SJCRH30 (cell line): Measurements from ENCODE around the gene IFT80. TPM values are rescaled to one million over a fixed set of nuclear protein-coding genes. Genes with fewer than 3 reads are reported as not detected.

Source experiments
- DNase-seq, 2 experiments: peaks; one replicate each; pipeline ENCODE4 v3.0.0-alpha.2; 2015 to 2020
- H3K27ac ChIP-seq: fragments of 250-450 bp; sonication (Bioruptor Pico); 2 replicates; pipeline ENCODE4 v1.5.1; 2020; ENCODE audit warnings: mild to moderate bottlenecking, moderate library complexity
- H3K27me3 ChIP-seq: fragments of 250-450 bp; sonication (Bioruptor Pico); 2 replicates; pipeline ENCODE4 v1.5.1; 2020; ENCODE audit warnings: mild to moderate bottlenecking, moderate library complexity
- H3K36me3 ChIP-seq: fragments of 250-450 bp; sonication (Bioruptor Pico); 2 replicates; pipeline ENCODE4 v1.5.1; 2020; ENCODE audit warnings: mild to moderate bottlenecking, moderate library complexity
- H3K4me1 ChIP-seq: fragments of 250-450 bp; sonication (Bioruptor Pico); 2 replicates; pipeline ENCODE4 v1.5.1; 2020; ENCODE audit warnings: mild to moderate bottlenecking, moderate library complexity
- H3K4me3 ChIP-seq: fragments of 250-450 bp; sonication (Bioruptor Pico); 2 replicates; pipeline ENCODE4 v1.5.1; 2020; ENCODE audit warnings: mild to moderate bottlenecking, moderate library complexity
- H3K9me3 ChIP-seq: fragments of 250-450 bp; sonication (Bioruptor Pico); replicated peaks from 2 replicates; pipeline ENCODE4 v1.5.1; 2020; ENCODE audit warnings: mild to moderate bottlenecking, moderate library complexity
- total RNA-seq: library from RNA; depleted of rRNA; stranded (reverse); fragments of >200 nt; shearing (Covaris generic); gene quantifications from 2 replicates; pipeline ENCODE4 v1.2.3, GENCODE V29; 2014; rRNA removed

Gene IFT80
- total RNA-seq, 1 experiment from 2014 or later, result 30.4 TPM

DNA sequence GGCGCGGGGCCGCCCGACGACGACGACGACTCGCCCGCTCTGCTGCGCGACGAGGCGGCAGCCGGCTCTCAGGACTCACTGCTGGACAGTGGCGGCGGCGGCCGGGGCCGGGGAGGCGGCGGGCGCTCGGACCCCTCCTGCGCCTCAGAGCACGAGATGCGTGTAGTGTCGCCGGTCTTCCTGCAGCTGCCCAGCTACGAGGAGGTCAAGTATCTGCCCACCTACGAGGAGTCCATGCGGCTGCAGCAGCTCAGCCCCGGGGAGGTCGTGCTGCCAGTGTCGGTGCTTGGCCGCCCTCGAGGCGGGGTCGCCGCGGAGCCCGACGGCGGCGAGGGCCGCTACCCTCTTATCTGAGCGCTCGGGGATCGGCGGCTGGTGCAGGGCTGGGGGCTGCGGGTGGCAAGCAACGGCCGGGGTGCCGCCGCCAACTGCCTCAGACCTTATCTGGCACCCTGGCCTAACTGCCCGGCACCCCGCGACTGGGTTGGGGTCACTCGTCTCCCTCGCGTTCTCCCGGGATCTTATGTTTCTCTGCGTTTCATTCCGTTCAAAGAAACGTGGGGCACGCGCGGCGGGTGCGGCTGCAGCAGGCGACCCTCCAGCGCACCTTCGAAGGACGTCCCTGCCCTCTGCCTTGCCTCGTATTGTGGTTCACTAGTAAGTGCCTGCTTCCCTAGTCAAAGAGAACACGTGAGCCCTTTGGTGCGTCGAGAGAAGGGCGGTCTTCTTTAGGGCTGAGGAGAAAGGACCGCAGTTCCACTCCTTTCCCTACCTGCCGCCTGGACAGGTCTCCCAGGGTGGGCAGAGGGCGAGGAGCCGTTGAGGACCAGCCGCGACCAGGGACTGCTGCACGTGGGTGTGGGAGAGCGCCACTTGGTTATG, 172.8 kb downstream of the IFT80 start:
- H3K27ac ChIP-seq, result no peak overlapping the region
- no peak for DNase-seq
- peak overlapping the region; percentile 56 for H3K4me3 ChIP-seq
- no peaks in the 10 kb centered on the region; the same call in 1 of the 2 replicates for H3K27me3 ChIP-seq
- H3K4me1 ChIP-seq, result peaks cover 5% of the 10 kb centered on the region; the same call in 1 of the 2 replicates
- H3K9me3 ChIP-seq, result no peaks in the 10 kb centered on the region
- H3K36me3 ChIP-seq, result no peaks in the 10 kb centered on the region

DNA sequence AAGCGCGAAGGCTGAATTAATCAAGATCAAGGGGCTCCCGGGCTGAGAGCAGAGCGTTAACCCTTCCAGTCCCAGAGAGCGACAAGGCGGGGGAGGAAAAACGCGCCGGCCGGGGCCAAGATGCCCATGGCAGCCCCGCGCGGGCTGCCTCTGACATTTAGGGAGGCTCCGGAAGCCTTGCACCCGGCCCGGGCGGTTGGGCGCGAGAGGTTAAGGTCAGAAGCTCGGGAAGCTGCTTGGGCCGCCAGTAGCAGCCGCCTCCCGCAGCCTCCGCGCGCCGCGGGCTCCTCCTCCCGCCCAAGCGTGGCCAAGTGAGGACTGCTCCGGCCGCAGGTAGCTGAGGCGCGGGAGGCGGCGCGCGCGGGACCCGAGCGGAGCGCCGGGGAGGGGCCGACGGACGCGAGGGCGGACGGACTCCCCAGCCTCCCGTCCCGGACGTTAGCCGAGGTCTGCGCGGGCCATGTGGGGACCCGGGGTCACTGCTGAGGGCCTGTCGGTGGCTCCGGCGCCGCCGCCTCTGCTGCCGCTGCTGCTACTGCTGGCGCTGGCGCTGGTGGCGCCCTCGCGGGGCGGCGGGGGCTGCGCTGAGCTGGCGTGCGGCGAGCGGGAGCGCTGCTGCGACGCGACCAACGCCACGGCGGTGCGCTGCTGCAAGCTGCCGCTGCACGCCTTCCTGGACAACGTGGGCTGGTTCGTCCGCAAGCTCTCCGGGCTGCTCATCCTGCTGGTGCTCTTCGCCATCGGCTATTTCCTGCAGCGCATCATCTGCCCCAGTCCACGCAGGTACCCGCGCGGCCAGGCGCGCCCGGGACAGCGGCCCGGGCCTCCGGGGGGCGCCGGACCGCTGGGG, 173.6 kb downstream of the IFT80 start, which contains the start of gene C3orf80:
Gene C3orf80 (plus strand): TSS at position 247 of the 850 bp plus-strand sequence. CDS start 214 bp downstream, at position 461.
- DNase-seq, result peak in 1 of 2 experiments; percentile 13
- Histone ChIP-seq H3K9me3 (no peaks in the 10 kb centered on the region), H3K4me1 (peaks cover 5% of the 10 kb centered on the region; the same call in 1 of the 2 replicates), H3K27ac (no peak within 1 kb of the TSS), H3K36me3 (no peaks in the 10 kb centered on the region), H3K27me3 (no peaks in the 10 kb centered on the region; the same call in 1 of the 2 replicates), H3K4me3 (peak within 1 kb of the TSS; percentile 56)

DNA sequence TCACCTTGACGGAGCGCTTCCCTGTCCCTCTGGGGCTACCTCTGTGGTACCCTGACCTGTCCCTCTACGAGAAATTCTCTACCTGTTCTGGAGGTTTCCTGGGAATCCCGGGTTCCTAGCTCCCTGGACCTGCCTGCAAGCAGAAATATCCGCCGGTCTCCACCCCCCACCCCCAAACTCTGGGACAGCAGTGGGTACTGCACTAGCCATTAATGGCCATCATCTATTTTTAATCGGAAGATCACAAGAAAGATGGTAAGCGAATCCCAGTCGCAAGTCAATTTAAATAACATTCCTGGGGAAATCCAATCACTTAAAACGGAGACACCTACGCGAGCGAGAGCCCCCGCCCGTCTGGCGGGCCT, 174.2 kb downstream of the IFT80 start:
- H3K4me3 ChIP-seq, result peak overlapping the region; percentile 56; the same call in 1 of the 2 replicates
- no peaks in the 10 kb centered on the region for H3K27me3 ChIP-seq
- H3K9me3 ChIP-seq, result no peaks in the 10 kb centered on the region
- H3K4me1 ChIP-seq, result peaks cover 5% of the 10 kb centered on the region; the same call in 1 of the 2 replicates
- no peak overlapping the region for H3K27ac ChIP-seq
- DNase-seq, result no peak
- no peaks in the 10 kb centered on the region for H3K36me3 ChIP-seq

DNA sequence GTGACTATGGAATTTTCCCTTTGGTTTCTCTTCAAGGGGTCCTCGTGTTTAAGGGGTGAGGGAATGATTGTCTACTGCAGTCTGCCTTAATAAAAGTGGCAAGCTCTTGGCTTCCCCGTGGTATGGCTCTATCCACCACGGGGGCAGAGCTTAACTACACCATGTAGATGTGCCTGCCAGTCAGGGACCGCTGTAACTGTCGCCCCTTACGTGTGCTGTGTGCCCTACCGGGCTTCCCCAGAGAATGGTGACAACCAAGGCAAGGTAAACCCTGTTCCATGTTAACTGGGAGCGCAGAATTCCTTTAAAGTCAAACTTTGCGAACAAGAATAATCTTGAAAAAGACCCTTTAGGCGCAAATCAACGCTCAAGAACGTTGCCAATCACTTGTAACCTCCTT, 174.8 kb downstream of the IFT80 start:
- H3K36me3 ChIP-seq, result no peaks in the 10 kb centered on the region
- no peak for DNase-seq
- H3K9me3 ChIP-seq, result no peaks in the 10 kb centered on the region
- H3K4me1 ChIP-seq, result peaks cover 5% of the 10 kb centered on the region; the same call in 1 of the 2 replicates
- no peak overlapping the region for H3K4me3 ChIP-seq
- H3K27me3 ChIP-seq, result no peaks in the 10 kb centered on the region
- H3K27ac ChIP-seq, result no peak overlapping the region

DNA sequence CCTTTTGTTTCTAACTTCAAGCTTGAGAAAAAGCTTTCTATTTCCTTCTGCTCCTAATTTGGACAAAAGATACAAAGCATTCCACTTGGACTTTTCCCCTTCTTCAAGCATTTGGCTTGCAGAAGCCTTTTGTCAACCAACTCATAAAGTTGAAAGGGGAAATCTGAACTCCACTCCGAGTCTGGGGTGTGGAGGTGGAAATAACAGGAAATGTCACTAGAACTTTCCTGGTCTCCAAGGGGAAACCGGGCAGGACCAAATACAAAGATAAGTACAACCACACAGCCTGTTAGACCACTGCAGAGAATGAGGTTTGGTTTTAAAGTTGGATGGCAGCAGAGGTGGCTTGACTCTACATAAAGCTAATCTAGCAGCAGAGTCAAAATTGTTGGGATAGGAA, 178.0 kb downstream of the IFT80 start:
- Histone ChIP-seq H3K9me3 (no peaks in the 10 kb centered on the region), H3K36me3 (no peaks in the 10 kb centered on the region), H3K4me1 (peaks cover 5% of the 10 kb centered on the region; the same call in 1 of the 2 replicates), H3K4me3 (no peak overlapping the region), H3K27ac (no peak overlapping the region), H3K27me3 (no peaks in the 10 kb centered on the region)
- no peak for DNase-seq

DNA sequence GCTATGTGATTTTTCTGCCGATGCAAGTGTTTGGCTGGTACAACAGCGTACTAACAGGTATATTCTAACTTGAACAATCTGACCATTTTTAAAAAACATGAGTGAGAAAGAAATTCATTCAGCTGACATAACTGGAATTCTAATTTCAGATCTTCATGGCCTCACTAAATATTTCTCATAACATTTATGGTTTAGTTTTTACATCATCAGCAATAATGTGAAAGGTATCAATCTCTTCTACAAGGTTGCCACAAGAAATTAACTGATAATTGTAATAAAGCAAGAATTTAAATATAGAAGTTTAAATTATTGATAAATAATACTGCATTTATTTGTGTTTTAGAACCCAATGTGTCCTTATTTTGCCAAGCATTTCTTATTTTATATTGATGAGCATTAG, 179.0 kb downstream of the IFT80 start:
- Histone ChIP-seq H3K27ac (no peak overlapping the region), H3K4me1 (peaks cover 5% of the 10 kb centered on the region; the same call in 1 of the 2 replicates), H3K9me3 (no peaks in the 10 kb centered on the region), H3K4me3 (no peak overlapping the region), H3K27me3 (no peaks in the 10 kb centered on the region), H3K36me3 (no peaks in the 10 kb centered on the region)
- no peak for DNase-seq

DNA sequence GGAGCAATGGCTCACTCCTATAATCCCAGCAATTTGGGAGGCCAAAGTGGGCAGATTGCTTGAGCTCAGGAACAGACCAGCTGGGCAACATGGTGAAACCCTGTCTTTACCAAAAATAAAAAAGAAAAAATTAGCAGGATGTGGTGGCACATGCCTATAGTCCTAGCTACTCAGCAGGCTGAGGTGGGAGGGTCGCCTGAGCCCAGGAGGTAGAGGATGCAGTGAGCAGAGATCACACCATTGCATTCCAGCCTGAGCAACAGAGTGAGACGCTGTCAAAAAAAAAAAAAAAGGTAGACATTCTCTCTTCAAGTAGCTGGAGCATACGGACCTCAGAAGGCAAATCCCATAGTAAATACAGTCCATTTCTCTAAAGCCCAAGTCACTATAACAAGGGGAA, 180.9 kb downstream of the IFT80 start:
- no peaks in the 10 kb centered on the region for H3K27me3 ChIP-seq
- H3K4me1 ChIP-seq, result peaks cover 5% of the 10 kb centered on the region; the same call in 1 of the 2 replicates
- H3K36me3 ChIP-seq, result no peaks in the 10 kb centered on the region
- H3K27ac ChIP-seq, result no peak overlapping the region
- H3K4me3 ChIP-seq, result no peak overlapping the region
- DNase-seq, result no peak
- no peaks in the 10 kb centered on the region for H3K9me3 ChIP-seq

DNA sequence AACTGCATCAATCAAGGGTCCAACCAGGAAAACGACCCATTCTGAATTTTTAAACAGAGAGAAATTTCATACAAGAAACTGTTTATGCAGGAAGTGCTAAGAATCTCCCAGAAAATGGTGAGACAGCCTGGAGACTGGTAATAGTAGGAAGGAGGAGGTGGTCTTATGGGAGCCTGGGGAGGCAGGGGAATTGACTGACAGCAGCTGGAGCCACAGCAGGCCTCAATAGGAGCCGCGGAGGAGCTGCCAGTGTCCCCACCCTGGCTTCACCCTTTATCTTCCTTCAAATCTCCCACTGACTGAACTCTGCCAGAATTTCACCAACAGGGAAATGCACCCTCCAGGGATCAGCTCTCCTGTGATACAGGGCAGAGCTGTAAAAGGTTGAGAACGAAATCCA, 181.3 kb downstream of the IFT80 start:
- H3K27ac ChIP-seq, result no peak overlapping the region
- no peak for DNase-seq
- no peaks in the 10 kb centered on the region for H3K9me3 ChIP-seq
- peaks cover 5% of the 10 kb centered on the region; the same call in 1 of the 2 replicates for H3K4me1 ChIP-seq
- H3K4me3 ChIP-seq, result no peak overlapping the region
- H3K36me3 ChIP-seq, result no peaks in the 10 kb centered on the region
- no peaks in the 10 kb centered on the region for H3K27me3 ChIP-seq

DNA sequence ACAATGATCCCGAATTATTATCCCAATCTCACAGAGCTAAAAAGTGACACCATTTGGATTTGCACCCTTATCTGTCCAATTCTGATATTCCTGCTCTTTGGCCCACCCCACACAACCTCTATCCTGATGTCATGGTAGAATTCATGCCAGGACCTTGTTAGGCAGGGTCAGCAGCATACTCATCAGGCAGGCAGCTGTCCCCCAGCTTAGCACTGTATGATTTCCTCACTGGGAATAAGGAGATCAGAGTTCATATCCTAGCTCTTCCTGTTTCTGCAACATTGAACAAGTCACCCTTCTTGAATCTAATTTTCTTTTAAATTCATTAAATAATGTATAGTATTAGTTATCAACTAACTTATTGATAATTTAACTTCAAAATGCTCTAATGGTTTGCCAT, 185.8 kb downstream of the IFT80 start:
- DNase-seq, result peak in 1 of 2 experiments; percentile 15
- H3K4me3 ChIP-seq, result no peak overlapping the region
- H3K4me1 ChIP-seq, result no peaks in the 10 kb centered on the region
- H3K27me3 ChIP-seq, result no peaks in the 10 kb centered on the region
- H3K36me3 ChIP-seq, result no peaks in the 10 kb centered on the region
- H3K9me3 ChIP-seq, result no peaks in the 10 kb centered on the region
- no peak overlapping the region for H3K27ac ChIP-seq

DNA sequence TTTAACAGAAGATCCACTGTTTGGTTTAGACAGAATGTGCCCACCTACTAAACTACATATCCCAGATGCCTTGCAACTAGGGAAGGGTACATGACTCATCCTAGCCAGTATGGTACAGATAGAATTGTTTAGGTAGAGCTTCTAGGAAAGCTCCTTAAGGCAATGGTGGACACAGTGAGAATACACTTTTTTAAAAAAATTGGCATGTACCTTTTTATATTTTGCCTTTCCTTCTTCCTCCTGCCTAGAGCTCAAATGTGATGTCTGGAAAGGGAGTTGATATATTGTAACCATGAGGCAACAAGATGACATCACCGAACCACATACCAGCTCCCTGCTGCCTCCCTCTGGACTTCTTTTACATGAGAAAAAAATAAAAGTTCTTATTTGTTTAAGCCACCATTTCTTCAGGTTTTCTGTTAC, 188.2 kb downstream of the IFT80 start:
- H3K4me1 ChIP-seq, result no peaks in the 10 kb centered on the region
- H3K36me3 ChIP-seq, result no peaks in the 10 kb centered on the region
- DNase-seq, result peak in 1 of 2 experiments; percentile 25
- no peaks in the 10 kb centered on the region for H3K27me3 ChIP-seq
- no peak overlapping the region for H3K4me3 ChIP-seq
- H3K27ac ChIP-seq, result no peak overlapping the region
- no peaks in the 10 kb centered on the region for H3K9me3 ChIP-seq

DNA sequence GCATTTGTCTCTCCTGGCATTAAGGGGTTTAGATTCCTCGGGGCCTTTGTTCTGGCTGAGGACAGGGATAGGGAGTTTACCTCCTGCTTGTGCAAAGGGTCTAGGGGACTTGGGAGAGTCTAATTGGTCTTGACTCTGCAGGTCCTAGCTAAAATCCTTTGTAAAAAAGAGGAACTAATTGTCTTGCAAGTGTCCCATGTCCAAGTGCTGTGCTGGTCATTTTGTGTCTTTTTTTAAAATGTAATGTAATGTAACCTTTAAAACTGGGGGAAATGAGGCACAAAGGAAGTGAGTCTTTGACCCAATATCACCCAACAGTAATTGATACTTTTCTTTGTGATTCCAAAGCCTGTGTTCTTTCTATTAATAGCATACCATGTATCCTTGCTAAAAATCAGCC, 188.7 kb downstream of the IFT80 start:
- H3K27me3 ChIP-seq, result no peaks in the 10 kb centered on the region
- H3K36me3 ChIP-seq, result no peaks in the 10 kb centered on the region
- no peak for DNase-seq
- no peaks in the 10 kb centered on the region for H3K4me1 ChIP-seq
- no peak overlapping the region for H3K27ac ChIP-seq
- no peaks in the 10 kb centered on the region for H3K9me3 ChIP-seq
- H3K4me3 ChIP-seq, result no peak overlapping the region

Other genes with a start within 250 kb of the IFT80 start
- 0.05 and 0.14 TPM in 2 replicates for gene C3orf80, start 173.8 kb downstream of the IFT80 start, total RNA-seq
- 275 and 316 TPM in 2 replicates for gene SMC4, start 425 bp upstream of the IFT80 start, total RNA-seq
- gene TRIM59, start 50.6 kb upstream of the IFT80 start, total RNA-seq, result 39.1 and 39.9 TPM in 2 replicates
- 35.3 and 35.4 TPM in 2 replicates for gene KPNA4, start 166.3 kb upstream of the IFT80 start, total RNA-seq